Trophoblast cell (in vitro differentiated cells and primary cell): ENCODE measurements around the gene NPHS1.

Source experiments
- DNase-seq, 2 donors: peaks; one replicate each; pipeline ENCODE4 v3.0.0-alpha.2; 2016
- H2AFZ ChIP-seq: 2 replicates; pipeline ENCODE4 v1.6.1; 2013; ENCODE audit warnings: low read length, moderate library complexity, mild to moderate bottlenecking; ENCODE audit not compliant: insufficient read depth, poor library complexity
- H2AK5ac ChIP-seq: 2 replicates; pipeline ENCODE4 v1.6.1; 2013; ENCODE audit warnings: mild to moderate bottlenecking, low read length
- H2BK120ac ChIP-seq: 2 replicates; pipeline ENCODE4 v1.6.1; 2013; ENCODE audit warnings: low read length, mild to moderate bottlenecking, moderate library complexity; ENCODE audit not compliant: insufficient read depth, poor library complexity
- H2BK12ac ChIP-seq: 2 replicates; pipeline ENCODE4 v1.6.1; 2013; ENCODE audit warnings: mild to moderate bottlenecking, low read length, moderate library complexity
- H2BK5ac ChIP-seq: 2 replicates; pipeline ENCODE4 v1.6.1; 2013; ENCODE audit warnings: low read length, low read depth, moderate library complexity, mild to moderate bottlenecking; ENCODE audit not compliant: poor library complexity
- H3K14ac ChIP-seq: 2 replicates; pipeline ENCODE4 v1.6.1; 2013; ENCODE audit warnings: mild to moderate bottlenecking, low read length
- H3K18ac ChIP-seq: 2 replicates; pipeline ENCODE4 v1.6.1; 2013; ENCODE audit warnings: mild to moderate bottlenecking, low read length
- H3K23ac ChIP-seq: 2 replicates; pipeline ENCODE4 v1.6.1; 2013; ENCODE audit warnings: low read length
- H3K27ac ChIP-seq: 2 replicates; pipeline ENCODE4 v1.5.1; 2013; ENCODE audit warnings: low read depth, mild to moderate bottlenecking, inconsistent platforms, low read length, moderate library complexity
- H3K27me3 ChIP-seq: 2 replicates; pipeline ENCODE4 v1.6.1; 2013; ENCODE audit warnings: inconsistent platforms, mild to moderate bottlenecking, low read length, moderate library complexity; ENCODE audit not compliant: insufficient read depth
- H3K36me3 ChIP-seq, 2 experiments: 1 replicate in 1 of 2; 2 replicates in 1 of 2; pipeline ENCODE4 v1.6.1; 2013; ENCODE audit warnings: low read length in 2 of 2, mild to moderate bottlenecking in 2 of 2, moderate library complexity in 1 of 2; ENCODE audit not compliant: insufficient read depth in 2 of 2, control insufficient read depth in 1 of 2
- H3K4ac ChIP-seq: 2 replicates; pipeline ENCODE4 v1.6.1; 2013; ENCODE audit warnings: low read depth, mild to moderate bottlenecking, low read length, moderate library complexity
- H3K4me1 ChIP-seq, 2 experiments: 1 replicate in 1 of 2; 2 replicates in 1 of 2; pipeline ENCODE4 v1.6.1; 2013; ENCODE audit warnings: low read length in 2 of 2, mild to moderate bottlenecking in 2 of 2, moderate library complexity in 1 of 2; ENCODE audit not compliant: insufficient read depth in 2 of 2, control insufficient read depth in 1 of 2
- H3K4me2 ChIP-seq: 2 replicates; pipeline ENCODE4 v1.6.1; 2013; ENCODE audit warnings: inconsistent platforms, mild to moderate bottlenecking, low read length, moderate library complexity
- H3K4me3 ChIP-seq: 2 replicates; pipeline ENCODE4 v1.5.1; 2013; ENCODE audit warnings: mild to moderate bottlenecking, low read depth, low read length, inconsistent platforms
- H3K79me1 ChIP-seq: one replicate; pipeline ENCODE4 v1.6.1; 2013; ENCODE audit warnings: low read length
- H3K79me2 ChIP-seq: 2 replicates; pipeline ENCODE4 v1.6.1; 2013; ENCODE audit warnings: low read length, mild to moderate bottlenecking; ENCODE audit not compliant: control insufficient read depth, insufficient read depth, poor library complexity
- H3K9ac ChIP-seq: 2 replicates; pipeline ENCODE4 v1.6.1; 2013; ENCODE audit warnings: mild to moderate bottlenecking, low read length
- H3K9me3 ChIP-seq: 2 replicates; pipeline ENCODE4 v1.6.1; 2013; ENCODE audit warnings: low read depth, mild to moderate bottlenecking, control low read depth, inconsistent platforms, low read length; ENCODE audit not compliant: insufficient read depth
- H4K12ac ChIP-seq: 2 replicates; pipeline ENCODE4 v1.6.1; 2013; ENCODE audit warnings: low read depth, mild to moderate bottlenecking, low read length, moderate library complexity
- H4K8ac ChIP-seq: 2 replicates; pipeline ENCODE4 v1.6.1; 2013; ENCODE audit warnings: low read depth, mild to moderate bottlenecking, low read length, moderate library complexity
- H4K91ac ChIP-seq: one replicate; pipeline ENCODE4 v1.6.1; 2013; ENCODE audit warnings: low read depth, mild to moderate bottlenecking, low read length, moderate library complexity
- WGBS: extraction: QIAGEN DNeasy Blood & Tissue Kit; methylation state at CpG from one replicate; pipeline ENCODE4 v1.1.7; 2013; ENCODE audit warnings: missing lambda C conversion rate; ENCODE audit not compliant: insufficient read length, insufficient coverage; ENCODE audit errors: extremely low coverage; 5-methylcytosine and 5-hydroxymethylcytosine counted together

NPHS1 gene

GRCh38 chr19:35782589-35782988 is 69.7 kb downstream of the NPHS1 start:
- no CpG with 5 or more reads among the region's 12 CpGs for WGBS
- Histone ChIP-seq H3K18ac (no peak overlapping the region), H3K27me3 (no peaks in the 10 kb centered on the region)

DNA sequence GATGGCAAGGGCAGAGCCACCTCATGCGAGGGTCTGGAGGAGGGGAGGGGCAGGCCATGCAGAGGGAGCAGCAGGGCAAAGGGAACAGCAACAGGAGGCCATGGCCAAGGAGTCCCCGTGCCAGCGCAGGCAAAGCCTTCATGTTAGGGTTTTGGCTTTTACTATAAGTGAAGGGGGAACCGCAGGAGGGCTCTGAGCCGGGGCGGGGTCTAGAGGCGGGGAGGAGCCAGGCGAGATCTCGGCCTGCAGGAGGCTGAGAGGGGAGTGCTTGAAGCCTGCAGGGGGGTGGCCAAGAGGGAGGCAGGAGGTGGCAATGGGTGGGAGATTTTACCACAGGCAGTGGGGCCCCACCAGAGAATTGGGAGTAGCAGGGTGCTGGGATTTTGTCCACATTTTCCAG is 70.7 kb downstream of the NPHS1 start:
- Histone ChIP-seq H4K8ac (no peak overlapping the region), H2AFZ (no peak overlapping the region), H4K91ac (no peak overlapping the region), H3K27ac (no peak overlapping the region), H4K12ac (no peak overlapping the region), H2BK120ac (no peak overlapping the region), H3K23ac (no peak overlapping the region), H3K9ac (no peak overlapping the region), H3K36me3 (peaks cover 13 to 14% of the 10 kb centered on the region in 2 experiments), H3K4me1 (peaks cover 4 to 14% of the 10 kb centered on the region in 2 experiments), H3K27me3 (no peaks in the 10 kb centered on the region), H3K9me3 (peaks cover 3% of the 10 kb centered on the region), H3K79me1 (no peaks in the 10 kb centered on the region), H2BK12ac (no peak overlapping the region), H3K79me2 (no peaks in the 10 kb centered on the region), H2AK5ac (no peak overlapping the region), H3K14ac (no peak overlapping the region), H3K4ac (no peak overlapping the region), H2BK5ac (no peak overlapping the region), H3K4me3 (no peak overlapping the region), H3K18ac (no peak overlapping the region), H3K4me2 (no peak overlapping the region)
- no peak for DNase-seq
- no CpG with 5 or more reads among the region's 9 CpGs for WGBS

More at GRCh38 chr19:35782589-35782988, 69.7 kb downstream of the NPHS1 start:
- Histone ChIP-seq H3K4me2 (no peak overlapping the region), H3K4me3 (no peak overlapping the region), H4K12ac (no peak overlapping the region), H3K27ac (no peak overlapping the region), H3K4ac (no peak overlapping the region), H3K9me3 (peaks cover 3% of the 10 kb centered on the region), H2BK5ac (no peak overlapping the region), H2AFZ (no peak overlapping the region), H4K8ac (no peak overlapping the region), H2BK120ac (no peak overlapping the region), H2AK5ac (no peak overlapping the region), H3K14ac (no peak overlapping the region), H4K91ac (no peak overlapping the region), H2BK12ac (no peak overlapping the region), H3K36me3 (peaks cover 14 to 15% of the 10 kb centered on the region in 2 experiments), H3K79me2 (no peaks in the 10 kb centered on the region), H3K4me1 (peaks cover 3 to 7% of the 10 kb centered on the region in 2 experiments), H3K23ac (no peak overlapping the region), H3K9ac (no peak overlapping the region), H3K79me1 (no peaks in the 10 kb centered on the region)
- no peak for DNase-seq

DNA sequence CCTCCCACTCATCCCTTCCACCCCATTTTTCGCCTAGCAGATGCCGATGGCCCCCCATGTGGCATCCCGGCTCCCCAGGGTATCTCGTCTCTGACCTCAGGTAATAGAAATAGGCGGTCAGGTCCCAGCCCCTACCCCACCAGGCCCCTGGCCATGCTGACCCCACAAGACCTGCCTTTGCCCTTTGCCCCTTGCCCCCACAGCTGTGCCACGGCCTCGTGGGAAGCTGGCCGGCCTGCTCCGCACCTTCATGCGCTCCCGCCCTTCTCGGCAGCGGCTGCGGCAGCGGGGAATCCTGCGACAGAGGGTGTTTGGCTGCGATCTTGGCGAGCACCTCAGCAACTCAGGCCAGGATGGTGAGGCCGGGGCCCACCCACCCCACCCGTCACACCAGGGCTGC is 71.6 kb downstream of the NPHS1 start:
- DNase-seq, result no peak
- Histone ChIP-seq H3K23ac (no peak overlapping the region), H3K9me3 (peaks cover 3% of the 10 kb centered on the region), H3K4me1 (peaks cover 6 to 17% of the 10 kb centered on the region in 2 experiments), H3K18ac (no peak overlapping the region), H2AFZ (no peak overlapping the region), H2AK5ac (no peak overlapping the region), H3K79me2 (no peaks in the 10 kb centered on the region), H2BK12ac (no peak overlapping the region), H3K27ac (no peak overlapping the region), H4K91ac (no peak overlapping the region), H4K8ac (no peak overlapping the region), H3K27me3 (no peaks in the 10 kb centered on the region), H3K4ac (no peak overlapping the region), H3K14ac (no peak overlapping the region), H3K4me2 (no peak overlapping the region), H3K79me1 (peaks cover under 1% of the 10 kb centered on the region), H2BK120ac (no peak overlapping the region), H3K36me3 (peaks cover 13 to 14% of the 10 kb centered on the region in 2 experiments), H2BK5ac (no peak overlapping the region), H4K12ac (no peak overlapping the region), H3K9ac (no peak overlapping the region), H3K4me3 (no peak overlapping the region)
- no CpG with 5 or more reads among the region's 20 CpGs for WGBS

GRCh38 chr19:35780058-35780457 is 72.2 kb downstream of the NPHS1 start:
- Histone ChIP-seq H2BK12ac (no peak overlapping the region), H3K79me2 (no peaks in the 10 kb centered on the region), H2BK120ac (no peak overlapping the region), H4K8ac (no peak overlapping the region), H4K12ac (no peak overlapping the region), H3K23ac (no peak overlapping the region), H3K4me2 (no peak overlapping the region), H3K79me1 (peaks cover 3% of the 10 kb centered on the region), H3K27me3 (no peaks in the 10 kb centered on the region), H2BK5ac (no peak overlapping the region), H3K14ac (no peak overlapping the region), H2AFZ (no peak overlapping the region), H3K27ac (no peak overlapping the region), H3K9ac (no peak overlapping the region), H3K36me3 (peaks cover 10 to 13% of the 10 kb centered on the region in 2 experiments), H3K9me3 (peaks cover 3% of the 10 kb centered on the region), H4K91ac (no peak overlapping the region), H3K4ac (no peak overlapping the region), H3K18ac (no peak overlapping the region), H3K4me1 (peaks cover 6 to 17% of the 10 kb centered on the region in 2 experiments), H3K4me3 (no peak overlapping the region), H2AK5ac (no peak overlapping the region)
- WGBS, result no CpG with 5 or more reads among the region's 16 CpGs
- no peak for DNase-seq
